ENCODE data around the gene PXK.

- TF ChIP-seq GATA2 (IDR thresholded peaks at IDR 0.05; ENCODE audit: low read depth, low read length): no peak
- no peak for TF ChIP-seq GATA3 (IDR thresholded peaks at IDR 0.05; ENCODE audit: low read depth, low read length)
Observed at GRCh38 chr3:58403513-58404109, 70.9 kb downstream of the PXK start.
